PC-9 (cell line): ENCODE measurements around the gene CNTNAP3B.
"Not testable (repeated sequence)": the region's sequence is repeated elsewhere in the genome, so short reads cannot be mapped to it uniquely, and the experiment has no call there.

Experiments used
- CTCF ChIP-seq: fragments of 200-600 bp; sonication (generic); conservative IDR thresholded peaks from 2 replicates; pipeline ENCODE4 v1.6.1; 2017; ENCODE audit warnings: mixed run types, antibody characterized with exemption, mild to moderate bottlenecking, moderate library complexity
- EZH2 ChIP-seq: fragments of 200-600 bp; sonication (generic); IDR thresholded peaks from 2 replicates; pipeline ENCODE4 v1.8.0; 2017; ENCODE audit warnings: antibody characterized with exemption, low read depth

- TF ChIP-seq CTCF, EZH2: not testable (repeated sequence)
Measured at GRCh38 chr9:41974906-41975305, 154.3 kb downstream of the CNTNAP3B start.
